Sigmoid colon (tissue), 7 donors: ENCODE measurements around the gene OTOA. TPM values are rescaled to one million over a fixed set of nuclear protein-coding genes. Genes with fewer than 3 reads are reported as not detected.

Experiments used
- DNase-seq: peaks from one replicate; pipeline ENCODE4 v3.0.0-alpha.2; 2019
- H3K27ac ChIP-seq, 4 donors: fragments of 200-600 bp; sonication (generic); one replicate each; pipeline ENCODE4 v1.5.1; 2016 to 2019; ENCODE audit warnings: mild to moderate bottlenecking in 1 of 4
- H3K27me3 ChIP-seq, 3 donors: fragments of 200-600 bp; sonication (generic); one replicate each; pipeline ENCODE4 v1.5.1; 2019; ENCODE audit warnings: mild to moderate bottlenecking in 1 of 3
- H3K36me3 ChIP-seq, 4 donors: fragments of 200-600 bp; sonication (generic); one replicate each; pipeline ENCODE4 v1.5.1; 2016 to 2019
- H3K4me1 ChIP-seq, 4 donors: fragments of 200-600 bp; sonication (generic); one replicate each; pipeline ENCODE4 v1.5.1; 2017 to 2019
- H3K4me3 ChIP-seq, 4 donors: fragments of 200-600 bp; sonication (generic); one replicate each; pipeline ENCODE4 v1.5.1; 2017 to 2019; ENCODE audit warnings: mild to moderate bottlenecking in 2 of 4, moderate library complexity in 1 of 4
- H3K9me3 ChIP-seq, 4 donors: fragments of 200-600 bp in 3 of 4; sonication (generic) in 3 of 4; one replicate each; pipeline versions ENCODE4 v1.5.1 to v1.6.1; 2013 to 2019
- CTCF ChIP-seq, 4 experiments: fragments of 450-650 bp in 3 of 4; fragments of 200-600 bp in 1 of 4; IDR thresholded peaks; one replicate each; pipeline ENCODE4 v1.5.1; 2016 to 2019; ENCODE audit warnings: antibody characterized with exemption in 4 of 4, mild to moderate bottlenecking in 3 of 4, moderate library complexity in 2 of 4
- EP300 ChIP-seq, 4 donors: sonication (generic); formaldehyde crosslinking; IDR thresholded peaks; one replicate each; pipeline ENCODE4 v1.6.1; 2017; ENCODE audit warnings: antibody characterized with exemption in 4 of 4
- POLR2A ChIP-seq, 2 donors: fragments of 450-650 bp; IDR thresholded peaks; one replicate each; pipeline ENCODE4 v1.6.1; 2016; ENCODE audit warnings: antibody characterized with exemption in 2 of 2, mild to moderate bottlenecking in 2 of 2, moderate library complexity in 2 of 2
- POLR2AphosphoS5 ChIP-seq, 4 donors: sonication (generic); formaldehyde crosslinking; IDR thresholded peaks; one replicate each; pipeline ENCODE4 v1.6.1; 2017; ENCODE audit warnings: antibody characterized with exemption in 4 of 4
- WGBS, 2 donors: extraction: QIAGEN DNeasy Blood & Tissue Kit; methylation state at CpG; one replicate each; pipeline ENCODE4 v1.1.7; 2013; 5-methylcytosine and 5-hydroxymethylcytosine counted together
- intact Hi-C: fragments of 100-400 bp; cut with DNase I; formaldehyde crosslinking; loops from one replicate; pipeline ENCODE4 v1.15.1; 2023
- polyA plus RNA-seq, 3 donors: library from polyadenylated mRNA; stranded (reverse); fragments of 200-250 nt; gene quantifications; one replicate each; pipeline ENCODE4 v1.2.3, GENCODE V29; 2013
- total RNA-seq, 4 donors: library from RNA; depleted of rRNA; stranded (reverse); fragments of >200 nt; gene quantifications; one replicate each; pipeline ENCODE4 v1.1.0, GENCODE V29; 2016
- donor health status: healthy with polysubstance abuse.
- donor health status: Bipolar disorder and iron deficiency.
- donor health status: healthy.

OTOA gene
- under 1 TPM in 2 of 4 donors, not detected in 2; 0.14 to 0.83 TPM for total RNA-seq
- under 1 TPM; 0.22 to 0.60 (median 0.46) TPM for polyA plus RNA-seq

- intact Hi-C loops = no loop called here
- no peak for DNase-seq
- TF ChIP-seq EP300 (IDR thresholded peaks at IDR 0.05) (no peak), CTCF (IDR thresholded peaks at IDR 0.05) (no peak), POLR2A (IDR thresholded peaks at IDR 0.05) (no peak), POLR2AphosphoS5 (IDR thresholded peaks at IDR 0.05) (no peak)
- Histone ChIP-seq H3K4me1 (peaks cover 0 to 12% (median 10%) of the 10 kb centered on the region in 4 donors), H3K9me3 (no peaks in the 10 kb centered on the region), H3K27ac (no peak within 1 kb of the TSS), H3K27me3 (peaks cover 0 to 29% (median 8%) of the 10 kb centered on the region in 3 donors), H3K36me3 (no peaks in the 10 kb centered on the region), H3K4me3 (peak within 1 kb of the TSS in 3 of 4 donors; percentile 11 to 41 (median 41))
- WGBS, 2 donors = 5 to 8% methylated on average over 45 of the region's 45 CpGs
These were observed at the start of gene OTOA for GRCh38 chr16:21663889-21664647. Gene OTOA, plus strand, starts transcription at chr16:21663968. Its CDS starts 14,547 bp downstream, at chr16:21678515.

GRCh38 chr16:21614896-21615295 is 48.9 kb upstream of the OTOA start:
- intact Hi-C loops = no loop called here
- Histone ChIP-seq H3K9me3 (no peaks in the 10 kb centered on the region), H3K4me1 (peaks cover 0 to 30% (median 22%) of the 10 kb centered on the region in 4 donors), H3K36me3 (peaks cover 0 to 13% (median 3%) of the 10 kb centered on the region in 4 donors), H3K27ac (no peak overlapping the region), H3K27me3 (no peaks in the 10 kb centered on the region), H3K4me3 (no peak overlapping the region)
- WGBS, 2 donors = 96 to 98% methylated on average over 3 of the region's 3 CpGs
- no peak for DNase-seq
- TF ChIP-seq EP300 (IDR thresholded peaks at IDR 0.05) (no peak), POLR2A (IDR thresholded peaks at IDR 0.05) (no peak), CTCF (IDR thresholded peaks at IDR 0.05) (no peak), POLR2AphosphoS5 (IDR thresholded peaks at IDR 0.05) (no peak)

- intact Hi-C loops = no loop called here
- DNase-seq = no peak
- peaks cover 0 to 4% (median 2%) of the 10 kb centered on the region in 4 donors for H3K4me1 ChIP-seq
- H3K4me3 ChIP-seq = no peak overlapping the region
- H3K36me3 ChIP-seq = peaks cover 0 to 18% (median 3%) of the 10 kb centered on the region in 4 donors
- 88 to 96% methylated on average over 3 of the region's 3 CpGs for WGBS, 2 donors
- H3K9me3 ChIP-seq = no peaks in the 10 kb centered on the region
- TF ChIP-seq EP300 (IDR thresholded peaks at IDR 0.05) (no peak), POLR2AphosphoS5 (IDR thresholded peaks at IDR 0.05) (no peak), POLR2A (IDR thresholded peaks at IDR 0.05) (no peak), CTCF (IDR thresholded peaks at IDR 0.05) (no peak)
- H3K27me3 ChIP-seq = no peaks in the 10 kb centered on the region
- no peak overlapping the region for H3K27ac ChIP-seq
These were observed 46.2 kb upstream of the OTOA start for GRCh38 chr16:21617607-21618006.

GRCh38 chr16:21618281-21618680 is 45.5 kb upstream of the OTOA start:
- TF ChIP-seq CTCF (IDR thresholded peaks at IDR 0.05) = no peak
- no peak for TF ChIP-seq POLR2A (IDR thresholded peaks at IDR 0.05)
- TF ChIP-seq POLR2AphosphoS5 (IDR thresholded peaks at IDR 0.05) = no peak
- TF ChIP-seq EP300 (IDR thresholded peaks at IDR 0.05) = no peak
- 93 to 97% methylated on average over 5 of the region's 5 CpGs for WGBS, 2 donors
- Histone ChIP-seq H3K27me3 (no peaks in the 10 kb centered on the region), H3K9me3 (no peaks in the 10 kb centered on the region), H3K4me1 (peaks cover 0 to 4% (median 0%) of the 10 kb centered on the region in 4 donors), H3K36me3 (peaks cover 0 to 18% (median 3%) of the 10 kb centered on the region in 4 donors), H3K4me3 (no peak overlapping the region), H3K27ac (no peak overlapping the region)
- DNase-seq = no peak
- intact Hi-C loops = no loop called here
